A549 (cell line): ENCODE measurements around the gene TPRKB.

ENCODE experiments used
- CBX2 ChIP-seq: fragments of 200-600 bp; sonication (generic); IDR thresholded peaks from 2 replicates; pipeline ENCODE4 v1.6.1; 2016; ENCODE audit warnings: low read depth, mild to moderate bottlenecking, borderline replicate concordance
- CTCF ChIP-seq: fragments of >200 bp; sonication (Bioruptor Twin); formaldehyde crosslinking; IDR thresholded peaks from 3 replicates; pipeline ENCODE4 v1.5.1; 2016

DNA sequence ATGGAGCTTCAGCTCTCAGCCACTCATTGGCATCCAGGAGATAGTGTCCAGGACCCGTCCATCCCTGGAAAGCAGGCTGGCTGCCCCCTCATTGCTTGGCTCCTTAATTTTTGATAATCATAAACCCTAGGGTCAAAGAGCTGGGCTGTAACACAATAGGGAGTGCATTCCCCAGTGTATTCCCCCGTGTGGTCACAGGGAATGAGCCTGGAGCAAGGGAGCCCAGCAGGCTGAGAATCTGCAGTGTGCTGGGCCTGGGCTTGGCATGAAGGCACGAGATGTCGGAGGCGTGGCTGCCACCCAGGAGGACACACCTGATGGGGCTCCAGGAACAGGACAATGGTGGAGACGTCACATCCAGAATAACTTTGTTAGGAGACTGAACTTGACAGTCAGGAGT, 18.7 kb downstream of the TPRKB start:
- TF ChIP-seq CBX2 (no peak), CTCF (no peak)
